ENCODE measurements around the gene PON3. TPM values are rescaled to one million over a fixed set of nuclear protein-coding genes. Genes with fewer than 3 reads are reported as not detected.

The PON3 gene
- total and polyA plus RNA-seq, 12 donors = 0.23 to 2.7 (median 0.64) TPM; not detected in 1

Other genes with a start within 250 kb of the PON3 start
- gene PON1, start 71.8 kb downstream of the PON3 start, total RNA-seq = not detected
- gene PON1, start 71.8 kb downstream of the PON3 start, polyA plus RNA-seq = under 1 TPM; 0.07 to 0.09 TPM
- 10 to 100 TPM; 24.9 to 43.4 (median 32.0) TPM for gene PON2, start 38.7 kb upstream of the PON3 start, total RNA-seq
- gene PON2, start 38.7 kb upstream of the PON3 start, polyA plus RNA-seq = 10 to 100 TPM; 24.8 to 35.8 TPM
- 1 to 10 TPM; 1.3 to 7.1 (median 3.1) TPM for gene ASB4, start 89.6 kb upstream of the PON3 start, total RNA-seq
- gene ASB4, start 89.6 kb upstream of the PON3 start, polyA plus RNA-seq = 1 to 10 TPM in 1 of 2 donors, under 1 TPM in 1; 0.26 to 1.7 TPM
- gene PDK4, start 200.1 kb upstream of the PON3 start, total RNA-seq = 1,000 to 10,000 TPM in 3 of 10 donors, 100 to 1,000 TPM in 5, 10 to 100 TPM in 2; 63.0 to 2,183 (median 269) TPM
- gene PDK4, start 200.1 kb upstream of the PON3 start, polyA plus RNA-seq = 100 to 1,000 TPM; 114 to 369 TPM